ENCODE measurements around the gene ATF6B. TPM values are rescaled to one million over a fixed set of nuclear protein-coding genes. Genes with fewer than 3 reads are reported as not detected.
A peak's percentile ranks its signal among the peaks of the same experiment; 100 is the strongest.

The ATF6B gene
- total RNA-seq, 6 experiments from 2014 or later = 15.2 to 35.5 (median 33.2) TPM

DNA sequence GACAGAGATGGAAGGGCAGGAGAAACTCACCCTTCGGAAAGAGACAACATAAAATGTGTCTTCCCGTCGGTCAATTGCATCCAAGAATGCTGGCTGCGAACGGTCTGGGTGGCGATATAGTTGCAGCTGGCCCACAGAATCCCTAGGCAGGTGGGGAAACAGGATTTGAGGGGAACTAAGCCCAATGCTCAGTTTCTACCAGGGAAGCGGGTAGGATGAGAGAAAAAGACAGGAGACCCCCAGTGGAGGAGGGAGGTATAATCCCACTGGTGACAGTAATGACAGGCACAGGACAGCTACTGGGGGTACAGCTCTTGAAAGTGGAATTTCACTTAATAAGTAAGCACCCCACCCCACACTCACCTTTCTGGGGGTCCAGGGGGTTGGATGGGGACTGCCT is 11.4 kb downstream of the ATF6B start:
- Histone ChIP-seq H3K4me3 (no peak overlapping the region), H3K9me3 (no peaks in the 10 kb centered on the region), H3K36me3 (peaks cover 2 to 50% (median 30%) of the 10 kb centered on the region in 4 donors), H3K27ac (no peak overlapping the region), H3K27me3 (no peaks in the 10 kb centered on the region), H3K4me1 (peaks cover 0 to 11% (median 5%) of the 10 kb centered on the region in 4 donors)
- TF ChIP-seq POLR2A (IDR thresholded peaks at IDR 0.05) = no peak
- TF ChIP-seq, protein P1, sequence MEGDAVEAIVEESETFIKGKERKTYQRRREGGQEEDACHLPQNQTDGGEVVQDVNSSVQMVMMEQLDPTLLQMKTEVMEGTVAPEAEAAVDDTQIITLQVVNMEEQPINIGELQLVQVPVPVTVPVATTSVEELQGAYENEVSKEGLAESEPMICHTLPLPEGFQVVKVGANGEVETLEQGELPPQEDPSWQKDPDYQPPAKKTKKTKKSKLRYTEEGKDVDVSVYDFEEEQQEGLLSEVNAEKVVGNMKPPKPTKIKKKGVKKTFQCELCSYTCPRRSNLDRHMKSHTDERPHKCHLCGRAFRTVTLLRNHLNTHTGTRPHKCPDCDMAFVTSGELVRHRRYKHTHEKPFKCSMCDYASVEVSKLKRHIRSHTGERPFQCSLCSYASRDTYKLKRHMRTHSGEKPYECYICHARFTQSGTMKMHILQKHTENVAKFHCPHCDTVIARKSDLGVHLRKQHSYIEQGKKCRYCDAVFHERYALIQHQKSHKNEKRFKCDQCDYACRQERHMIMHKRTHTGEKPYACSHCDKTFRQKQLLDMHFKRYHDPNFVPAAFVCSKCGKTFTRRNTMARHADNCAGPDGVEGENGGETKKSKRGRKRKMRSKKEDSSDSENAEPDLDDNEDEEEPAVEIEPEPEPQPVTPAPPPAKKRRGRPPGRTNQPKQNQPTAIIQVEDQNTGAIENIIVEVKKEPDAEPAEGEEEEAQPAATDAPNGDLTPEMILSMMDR (IDR thresholded peaks at IDR 0.05) = peak in 2 of 4 donors; percentile 11 to 22
- WGBS (ENCODE audit: insufficient coverage, low coverage, low lambda C conversion rate, missing lambda C conversion rate) = 70% methylated on average over 5 of the region's 7 CpGs
- DNase-seq (no peak), ATAC-seq (no peak)
- intact Hi-C loops (cut with DNase I) = loop anchor here (5.0 kb wide), 2 partner anchors 36 to 41 kb away; partner anchors contain the start of genes PPT2 (in 1 of the 2) and PRRT1 (in 1 of the 2)

DNA sequence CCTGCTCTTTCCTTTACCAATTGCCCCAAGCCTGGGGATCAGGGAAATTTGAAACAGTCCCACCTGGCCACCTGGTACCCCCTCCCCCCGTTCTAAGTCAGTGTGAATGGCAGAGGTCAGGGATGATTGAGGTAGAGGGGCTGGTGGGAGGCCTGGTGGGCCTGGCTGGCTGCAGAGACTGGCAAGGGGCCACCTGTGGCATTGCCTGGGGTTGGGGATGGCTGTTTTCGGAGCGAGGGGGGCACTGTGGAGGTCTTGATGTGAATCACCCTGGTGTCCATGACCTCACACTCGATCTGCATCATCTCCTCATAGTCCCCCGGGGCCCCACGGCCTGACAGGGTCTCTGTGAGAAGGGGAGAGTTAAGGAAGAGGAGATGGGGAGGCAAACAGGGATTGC is 12.4 kb downstream of the ATF6B start:
- peaks cover 2 to 39% (median 24%) of the 10 kb centered on the region in 4 donors for H3K36me3 ChIP-seq
- intact Hi-C loops (cut with DNase I) = loop anchor here (5.0 kb wide), 2 partner anchors 37 to 42 kb away; partner anchors contain the start of genes PPT2 (in 1 of the 2) and PRRT1 (in 1 of the 2)
- ATAC-seq = no peak
- no peaks in the 10 kb centered on the region for H3K27me3 ChIP-seq
- no peak for TF ChIP-seq POLR2A (IDR thresholded peaks at IDR 0.05)
- TF ChIP-seq, protein P1 (IDR thresholded peaks at IDR 0.05) = no peak
- DNase-seq = no peak
- WGBS (ENCODE audit: insufficient coverage, low coverage, low lambda C conversion rate, missing lambda C conversion rate) = 89% methylated on average over 6 of the region's 6 CpGs
- no peaks in the 10 kb centered on the region for H3K9me3 ChIP-seq
- H3K27ac ChIP-seq = no peak overlapping the region
- no peak overlapping the region for H3K4me3 ChIP-seq
- H3K4me1 ChIP-seq = peaks cover 0 to 16% (median 5%) of the 10 kb centered on the region in 4 donors

DNA sequence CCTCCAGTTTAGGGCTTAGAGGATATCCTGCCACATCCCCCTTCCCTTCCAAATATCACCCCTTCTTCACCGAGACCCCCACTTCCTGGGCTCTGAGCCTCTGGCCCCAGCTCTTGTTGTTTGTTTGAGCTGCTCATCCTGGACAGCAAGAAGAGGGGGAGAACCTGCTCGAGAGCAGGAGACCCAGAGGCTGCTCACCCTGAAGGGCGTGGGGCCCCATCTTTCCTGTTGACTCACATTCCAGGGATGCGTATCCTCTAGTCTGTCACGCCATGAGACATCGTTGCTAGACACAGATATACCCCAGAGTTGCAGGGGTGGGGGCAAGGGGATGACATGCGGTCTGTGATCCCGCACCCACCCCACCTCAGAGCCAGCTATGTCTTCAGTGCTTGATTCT is 13.2 kb downstream of the ATF6B start:
- H3K36me3 ChIP-seq = peaks cover 2 to 32% (median 21%) of the 10 kb centered on the region in 4 donors
- WGBS (ENCODE audit: insufficient coverage, low coverage, low lambda C conversion rate, missing lambda C conversion rate) = 56% methylated on average over 8 of the region's 8 CpGs

GRCh38 chr6:32113386-32114352 is 14.4 kb downstream of the ATF6B start:
- peaks cover 0 to 7% (median 0%) of the 10 kb centered on the region in 4 donors for H3K4me1 ChIP-seq
- no peak for TF ChIP-seq POLR2A (IDR thresholded peaks at IDR 0.05)
- TF ChIP-seq, protein P1 (IDR thresholded peaks at IDR 0.05) = peak in 3 of 4 donors; percentile 12 to 34 (median 23)
- intact Hi-C loops (cut with DNase I) = no loop called here
- peaks cover 2 to 30% (median 20%) of the 10 kb centered on the region in 4 donors for H3K36me3 ChIP-seq
- whole genome bisulfite sequencing (ENCODE audit: insufficient coverage, low coverage, low lambda C conversion rate, missing lambda C conversion rate) = 76% methylated on average over 4 of the region's 9 CpGs
- H3K27me3 ChIP-seq = no peaks in the 10 kb centered on the region
- no peak overlapping the region for H3K4me3 ChIP-seq
- ATAC-seq (peak; percentile 50 to 73 (median 60)), DNase-seq (peak in 2 of 3 donors; percentile 65 to 68)
- H3K9me3 ChIP-seq = no peaks in the 10 kb centered on the region
- H3K27ac ChIP-seq = no peak overlapping the region

More for the DNA sequence above, 13.2 kb downstream of the ATF6B start:
- Histone ChIP-seq H3K9me3 (no peaks in the 10 kb centered on the region), H3K4me1 (peaks cover 0 to 17% (median 5%) of the 10 kb centered on the region in 4 donors), H3K4me3 (no peak overlapping the region), H3K27ac (no peak overlapping the region), H3K27me3 (no peaks in the 10 kb centered on the region)
- DNase-seq = no peak
- ATAC-seq = no peak
- TF ChIP-seq, protein P1 (IDR thresholded peaks at IDR 0.05) = no peak
- TF ChIP-seq POLR2A (IDR thresholded peaks at IDR 0.05) = no peak
- intact Hi-C loops (cut with DNase I) = loop anchor here (5.0 kb wide), 2 partner anchors 38 to 43 kb away; partner anchors contain the start of genes PPT2 (in 1 of the 2) and PRRT1 (in 1 of the 2)

Data from right lobe of liver (tissue), 6 donors.